ENCODE measurements around the gene ENOX1. TPM values are rescaled to one million over a fixed set of nuclear protein-coding genes. Genes with fewer than 3 reads are reported as not detected.
A peak's percentile ranks its signal among the peaks of the same experiment; 100 is the strongest.

ENOX1 gene
- total and polyA plus RNA-seq, 2 of the 13 experiments (the other 11 are each of a cell fraction or from before 2014, with no cell fraction given): not detected

DNA sequence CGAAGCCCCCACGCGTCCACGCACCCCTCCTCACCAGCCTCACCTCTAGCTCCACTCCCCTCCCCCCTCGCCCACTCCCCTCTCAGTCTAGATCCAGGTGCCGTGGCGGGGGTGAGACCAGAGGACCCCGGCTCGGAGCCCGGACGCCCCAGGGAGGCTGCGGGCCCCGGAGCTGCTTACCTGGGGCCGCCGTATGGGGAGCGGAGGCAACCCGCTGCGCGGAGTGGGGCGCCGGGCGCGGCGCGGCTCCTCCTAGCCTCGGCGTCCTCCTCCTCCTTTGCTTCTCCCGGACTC lies 353 bp downstream of the ENOX1 start:
- ChIA-PET POLR2A (no interaction called here), CTCF (ENCODE audit: low intra/inter-chr PET ratio, low total read pairs) (no interaction called here)
- Histone ChIP-seq H3K27ac (ENCODE audit: extremely low read length, insufficient read depth, low read length) (no peak overlapping the region), H3K4me2 (ENCODE audit: low read depth, low read length) (peak overlapping the region; percentile 63), H3K79me2 (ENCODE audit: insufficient read depth, low read length) (no peaks in the 10 kb centered on the region), H3K4me3 (replicated peaks in 1 of 3; ENCODE audit: insufficient read depth in 1 of 3, low read depth in 2 of 3, low read length in 3 of 3) (peak overlapping the region; percentile 34 to 64 (median 42); a peak in 4 of 6 replicates), H4K20me1 (ENCODE audit: insufficient read depth, low read length) (no peaks in the 10 kb centered on the region), H3K9me3 (ENCODE audit: low read length) (no peaks in the 10 kb centered on the region), H3K9ac (ENCODE audit: insufficient read depth, low read depth, low read length) (no peak overlapping the region), H3K4me1 (ENCODE audit: insufficient read depth, low read length) (peaks cover 7% of the 10 kb centered on the region; the same call in 1 of the 2 replicates), H2AFZ (ENCODE audit: low read length) (no peak overlapping the region), H3K27me3 (ENCODE audit: control insufficient read depth in 1 of 2, insufficient read depth in 2 of 2, low read length in 2 of 2) (peaks cover 2 to 42% of the 10 kb centered on the region in 2 experiments; a peak in 4 of 5 replicates), H3K36me3 (replicated peaks in 1 of 2; ENCODE audit: control insufficient read depth in 1 of 2, insufficient read depth in 2 of 2, low read length in 2 of 2) (no peaks in the 10 kb centered on the region)
- TF ChIP-seq ZNF33B (CRISPR knock-in tag; IDR thresholded peaks at IDR 0.05) (no peak), HNRNPK (IDR thresholded peaks at IDR 0.05; ENCODE audit: low read depth, low read length, poor library complexity, severe bottlenecking) (peak; percentile 10)
- FAIRE-seq (no peak), ATAC-seq (no peak), DNase-seq (ENCODE audit: low spot score) (no peak)
- in situ Hi-C loops (cut with HindIII; ENCODE audit: extremely low pct_ligation_motif_present, low pct_unique_long_range_greater_than_20kb): loop anchor here (25.0 kb wide), 1 partner anchor 474 kb away; no protein-coding TSS in a partner anchor
- no CpG with 5 or more reads among the region's 28 CpGs for WGBS (ENCODE audit: low lambda C conversion rate)
- BruUV-seq (replicated peaks): no TSS peak
- intact Hi-C loops (cut with micrococcal nuclease; ENCODE audit: unreplicated experiment): no loop called here

DNA sequence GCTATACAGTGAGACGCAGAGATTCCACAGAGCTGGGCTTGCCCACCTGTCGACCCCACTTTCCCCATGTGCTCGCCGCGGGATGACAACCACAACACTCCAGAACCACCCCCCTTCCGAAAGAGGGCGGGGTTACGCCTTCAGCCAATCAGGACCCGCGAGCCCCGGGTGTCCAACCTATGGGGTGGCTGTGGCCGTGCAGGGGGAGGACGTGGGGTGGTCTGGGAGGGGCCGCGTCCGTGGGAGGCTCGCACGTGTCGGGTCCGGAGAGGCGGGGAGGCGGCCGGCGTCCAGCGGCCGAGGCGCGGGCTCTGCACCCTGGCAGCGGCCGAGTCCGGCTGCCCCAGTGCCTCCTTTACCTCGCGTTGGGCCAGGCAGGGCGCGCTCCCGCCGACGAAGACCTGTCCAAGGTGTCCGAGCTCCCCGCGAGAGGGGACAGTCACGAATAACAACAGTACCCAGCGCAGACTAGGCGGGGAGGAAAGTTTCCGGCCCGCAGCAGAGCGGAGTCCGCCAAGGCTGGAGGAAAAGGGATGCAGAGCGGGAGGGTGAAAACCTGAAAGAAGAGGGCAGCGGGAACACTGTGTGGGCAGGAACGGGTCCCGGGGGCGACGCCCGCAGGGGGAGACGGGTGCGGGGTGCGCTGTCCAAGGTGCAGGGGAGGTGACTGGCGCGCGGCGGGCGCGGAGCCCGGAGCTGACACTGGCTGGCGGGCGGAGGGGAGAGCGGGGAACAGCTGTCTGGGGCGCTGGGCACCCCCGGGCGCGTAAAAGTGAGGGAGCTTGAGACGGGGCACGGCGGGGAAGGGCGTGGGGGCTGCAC lies 911 bp downstream of the ENOX1 start:
- Histone ChIP-seq H3K27ac (ENCODE audit: extremely low read length, insufficient read depth, low read length) (no peak overlapping the region), H3K79me2 (ENCODE audit: insufficient read depth, low read length) (no peaks in the 10 kb centered on the region), H3K4me1 (ENCODE audit: insufficient read depth, low read length) (peaks cover 7% of the 10 kb centered on the region; the same call in 1 of the 2 replicates), H3K4me3 (replicated peaks in 1 of 3; ENCODE audit: insufficient read depth in 1 of 3, low read depth in 2 of 3, low read length in 3 of 3) (peak overlapping the region in 2 of 3 experiments; percentile 34 to 64; a peak in 2 of 6 replicates), H2AFZ (ENCODE audit: low read length) (no peak overlapping the region), H3K36me3 (replicated peaks in 1 of 2; ENCODE audit: control insufficient read depth in 1 of 2, insufficient read depth in 2 of 2, low read length in 2 of 2) (no peaks in the 10 kb centered on the region), H4K20me1 (ENCODE audit: insufficient read depth, low read length) (no peaks in the 10 kb centered on the region), H3K9ac (ENCODE audit: insufficient read depth, low read depth, low read length) (no peak overlapping the region), H3K9me3 (ENCODE audit: low read length) (no peaks in the 10 kb centered on the region), H3K27me3 (ENCODE audit: control insufficient read depth in 1 of 2, insufficient read depth in 2 of 2, low read length in 2 of 2) (peaks cover 2 to 42% of the 10 kb centered on the region in 2 experiments; a peak in 4 of 5 replicates), H3K4me2 (ENCODE audit: low read depth, low read length) (peak overlapping the region; percentile 63; the same call in 1 of the 2 replicates)
- DNase-seq (ENCODE audit: low spot score) (no peak), FAIRE-seq (no peak), ATAC-seq (peak; percentile 63)
- intact Hi-C loops (cut with micrococcal nuclease; ENCODE audit: unreplicated experiment) (no loop called here), in situ Hi-C loops (cut with HindIII; ENCODE audit: extremely low pct_ligation_motif_present, low pct_unique_long_range_greater_than_20kb) (loop anchor here (25.0 kb wide), 1 partner anchor 474 kb away; no protein-coding TSS in a partner anchor)
- BruUV-seq (replicated peaks): no TSS peak
- WGBS (ENCODE audit: low lambda C conversion rate): 26% methylated on average over 38 of the region's 76 CpGs
- ChIA-PET CTCF (ENCODE audit: low intra/inter-chr PET ratio, low total read pairs) (no interaction called here), POLR2A (no interaction called here)
- TF ChIP-seq EZH2 (conservative IDR thresholded peaks at IDR 0.05; ENCODE audit: low read depth, low read length): 0 out of 2 replicates have a peak, but pooled peaks have one; percentile 60
- no peak for TF ChIP-seq ETV6 (CRISPR knock-in tag; conservative IDR thresholded peaks at IDR 0.05)
- TF ChIP-seq, protein P1, sequence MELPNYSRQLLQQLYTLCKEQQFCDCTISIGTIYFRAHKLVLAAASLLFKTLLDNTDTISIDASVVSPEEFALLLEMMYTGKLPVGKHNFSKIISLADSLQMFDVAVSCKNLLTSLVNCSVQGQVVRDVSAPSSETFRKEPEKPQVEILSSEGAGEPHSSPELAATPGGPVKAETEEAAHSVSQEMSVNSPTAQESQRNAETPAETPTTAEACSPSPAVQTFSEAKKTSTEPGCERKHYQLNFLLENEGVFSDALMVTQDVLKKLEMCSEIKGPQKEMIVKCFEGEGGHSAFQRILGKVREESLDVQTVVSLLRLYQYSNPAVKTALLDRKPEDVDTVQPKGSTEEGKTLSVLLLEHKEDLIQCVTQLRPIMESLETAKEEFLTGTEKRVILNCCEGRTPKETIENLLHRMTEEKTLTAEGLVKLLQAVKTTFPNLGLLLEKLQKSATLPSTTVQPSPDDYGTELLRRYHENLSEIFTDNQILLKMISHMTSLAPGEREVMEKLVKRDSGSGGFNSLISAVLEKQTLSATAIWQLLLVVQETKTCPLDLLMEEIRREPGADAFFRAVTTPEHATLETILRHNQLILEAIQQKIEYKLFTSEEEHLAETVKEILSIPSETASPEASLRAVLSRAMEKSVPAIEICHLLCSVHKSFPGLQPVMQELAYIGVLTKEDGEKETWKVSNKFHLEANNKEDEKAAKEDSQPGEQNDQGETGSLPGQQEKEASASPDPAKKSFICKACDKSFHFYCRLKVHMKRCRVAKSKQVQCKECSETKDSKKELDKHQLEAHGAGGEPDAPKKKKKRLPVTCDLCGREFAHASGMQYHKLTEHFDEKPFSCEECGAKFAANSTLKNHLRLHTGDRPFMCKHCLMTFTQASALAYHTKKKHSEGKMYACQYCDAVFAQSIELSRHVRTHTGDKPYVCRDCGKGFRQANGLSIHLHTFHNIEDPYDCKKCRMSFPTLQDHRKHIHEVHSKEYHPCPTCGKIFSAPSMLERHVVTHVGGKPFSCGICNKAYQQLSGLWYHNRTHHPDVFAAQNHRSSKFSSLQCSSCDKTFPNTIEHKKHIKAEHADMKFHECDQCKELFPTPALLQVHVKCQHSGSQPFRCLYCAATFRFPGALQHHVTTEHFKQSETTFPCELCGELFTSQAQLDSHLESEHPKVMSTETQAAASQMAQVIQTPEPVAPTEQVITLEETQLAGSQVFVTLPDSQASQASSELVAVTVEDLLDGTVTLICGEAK (IDR thresholded peaks at IDR 0.05): no peak
- TF ChIP-seq, protein P1 (CRISPR knock-in tag; IDR thresholded peaks at IDR 0.05): no peak
- TF ChIP-seq ZSCAN25 (CRISPR knock-in tag; IDR thresholded peaks at IDR 0.05): peak; percentile 89

Measured in HepG2 (cell line).